ENCODE measurements around the gene PRDM12. TPM values are rescaled to one million over a fixed set of nuclear protein-coding genes. Genes with fewer than 3 reads are reported as not detected.
A peak's percentile ranks its signal among the peaks of the same experiment; 100 is the strongest.

The PRDM12 gene
- total RNA-seq, 2 donors from 2014 or later: not detected

- no peak for ATAC-seq
- no peaks in the 10 kb centered on the region for H3K27me3 ChIP-seq
- peak in 3 of 4 donors; percentile 32 to 49 (median 34) for DNase-seq
- intact Hi-C loops (cut with DNase I): no loop called here
- WGBS, 2 donors: 0 to 1% methylated on average over 29 to 33 of the region's 37 CpGs
- no peaks in the 10 kb centered on the region for H3K9me3 ChIP-seq
- peak overlapping the region; percentile 70 to 84 for H3K4me3 ChIP-seq
- H3K27ac ChIP-seq: peak overlapping the region; percentile 92 to 99 (median 96)
- H3K4me1 ChIP-seq: peaks cover 32% of the 10 kb centered on the region
- no peaks in the 10 kb centered on the region for H3K36me3 ChIP-seq (replicated peaks in 1 of 2; ENCODE audit: insufficient read depth in 1 of 2, low read depth in 2 of 2)
- TF ChIP-seq CTCF (IDR thresholded peaks at IDR 0.05): no peak
- TF ChIP-seq POLR2A (IDR thresholded peaks at IDR 0.05): no peak
Measured at GRCh38 chr9:130713286-130713960, 49.0 kb downstream of the PRDM12 start.

GRCh38 chr9:130714586-130715110 is 50.3 kb downstream of the PRDM12 start:
- peaks cover 32% of the 10 kb centered on the region for H3K4me1 ChIP-seq
- WGBS, 2 donors: 11 to 12% methylated on average over 7 of the region's 7 CpGs
- no peaks in the 10 kb centered on the region for H3K36me3 ChIP-seq (replicated peaks in 1 of 2; ENCODE audit: insufficient read depth in 1 of 2, low read depth in 2 of 2)
- DNase-seq: no peak
- peak overlapping the region in 2 of 4 donors; percentile 9 to 14 for H3K27ac ChIP-seq
- TF ChIP-seq POLR2A (IDR thresholded peaks at IDR 0.05): no peak
- no peak for TF ChIP-seq CTCF (IDR thresholded peaks at IDR 0.05)
- no peak overlapping the region for H3K4me3 ChIP-seq
- H3K27me3 ChIP-seq: no peaks in the 10 kb centered on the region
- ATAC-seq: no peak
- intact Hi-C loops (cut with DNase I): no loop called here
- H3K9me3 ChIP-seq: no peaks in the 10 kb centered on the region

GRCh38 chr9:130715270-130715669 is 50.9 kb downstream of the PRDM12 start:
- Histone ChIP-seq H3K36me3 (replicated peaks in 1 of 2; ENCODE audit: insufficient read depth in 1 of 2, low read depth in 2 of 2) (no peaks in the 10 kb centered on the region), H3K27me3 (no peaks in the 10 kb centered on the region), H3K4me3 (no peak overlapping the region), H3K4me1 (peaks cover 32% of the 10 kb centered on the region), H3K9me3 (no peaks in the 10 kb centered on the region), H3K27ac (no peak overlapping the region)
- WGBS, 2 donors: 9 to 13% methylated on average over 3 of the region's 3 CpGs
- ATAC-seq (no peak), DNase-seq (no peak)
- no peak for TF ChIP-seq POLR2A (IDR thresholded peaks at IDR 0.05)
- TF ChIP-seq CTCF (IDR thresholded peaks at IDR 0.05): no peak
- intact Hi-C loops (cut with DNase I): no loop called here

- intact Hi-C loops (cut with DNase I): no loop called here
- WGBS, 2 donors: 76 to 90% methylated on average over 3 of the region's 3 CpGs
- Histone ChIP-seq H3K36me3 (replicated peaks in 1 of 2; ENCODE audit: insufficient read depth in 1 of 2, low read depth in 2 of 2) (no peaks in the 10 kb centered on the region), H3K4me3 (no peak overlapping the region), H3K27me3 (no peaks in the 10 kb centered on the region), H3K27ac (no peak overlapping the region), H3K4me1 (peaks cover 26% of the 10 kb centered on the region), H3K9me3 (no peaks in the 10 kb centered on the region)
- no peak for ATAC-seq
- DNase-seq: no peak
- TF ChIP-seq CTCF (IDR thresholded peaks at IDR 0.05): no peak
- no peak for TF ChIP-seq POLR2A (IDR thresholded peaks at IDR 0.05)
Measured at GRCh38 chr9:130718562-130718961, 54.2 kb downstream of the PRDM12 start.

GRCh38 chr9:130720762-130721161 is 56.4 kb downstream of the PRDM12 start:
- Histone ChIP-seq H3K36me3 (replicated peaks in 1 of 2; ENCODE audit: insufficient read depth in 1 of 2, low read depth in 2 of 2) (no peaks in the 10 kb centered on the region), H3K27me3 (no peaks in the 10 kb centered on the region), H3K27ac (no peak overlapping the region), H3K4me1 (peaks cover 9% of the 10 kb centered on the region), H3K4me3 (no peak overlapping the region), H3K9me3 (no peaks in the 10 kb centered on the region)
- no peak for DNase-seq
- 93 to 95% methylated on average over 10 of the region's 10 CpGs for WGBS, 2 donors
- no peak for TF ChIP-seq CTCF (IDR thresholded peaks at IDR 0.05)
- TF ChIP-seq POLR2A (IDR thresholded peaks at IDR 0.05): no peak
- intact Hi-C loops (cut with DNase I): no loop called here
- no peak for ATAC-seq
